ENCODE results near the gene GALNT10.

Gene GALNT10

GRCh38 chr5:154205441-154206117 lies 15.0 kb downstream of the GALNT10 start:
- TF ChIP-seq EZH2 (IDR thresholded peaks at IDR 0.05) (no peak), FOXP2 (optimal IDR thresholded peaks at IDR 0.05; ENCODE audit: control extremely low read depth, extremely low read length, insufficient read depth) (no peak), POLR2AphosphoS5 (IDR thresholded peaks at IDR 0.05; ENCODE audit: borderline replicate concordance, low read depth, low read length) (no peak)
- Histone ChIP-seq H3K4me3 (no peak overlapping the region), H3K36me3 (ENCODE audit: insufficient read depth, low read length) (no peaks in the 10 kb centered on the region), H3K9me3 (ENCODE audit: low read depth, low read length) (no peaks in the 10 kb centered on the region), H3K27ac (no peak overlapping the region), H3K9ac (ENCODE audit: insufficient read length) (no peak overlapping the region)
- DNase-seq (ENCODE audit: low read depth, low spot score): no peak

GRCh38 chr5:154206311-154206710 lies 15.8 kb downstream of the GALNT10 start:
- no peaks in the 10 kb centered on the region for H3K36me3 ChIP-seq (ENCODE audit: insufficient read depth, low read length)
- H3K27ac ChIP-seq: no peak overlapping the region
- no peak overlapping the region for H3K4me3 ChIP-seq
- no peaks in the 10 kb centered on the region for H3K9me3 ChIP-seq (ENCODE audit: low read depth, low read length)
- no peak for DNase-seq (ENCODE audit: low read depth, low spot score)
- H3K9ac ChIP-seq (ENCODE audit: insufficient read length): no peak overlapping the region
- TF ChIP-seq POLR2AphosphoS5 (IDR thresholded peaks at IDR 0.05; ENCODE audit: borderline replicate concordance, low read depth, low read length) (no peak), FOXP2 (optimal IDR thresholded peaks at IDR 0.05; ENCODE audit: control extremely low read depth, extremely low read length, insufficient read depth) (no peak), EZH2 (IDR thresholded peaks at IDR 0.05) (no peak)

GRCh38 chr5:154207204-154207603 lies 16.7 kb downstream of the GALNT10 start:
- DNase-seq (ENCODE audit: low read depth, low spot score): no peak
- Histone ChIP-seq H3K4me3 (no peak overlapping the region), H3K9ac (ENCODE audit: insufficient read length) (no peak overlapping the region), H3K36me3 (ENCODE audit: insufficient read depth, low read length) (no peaks in the 10 kb centered on the region), H3K9me3 (ENCODE audit: low read depth, low read length) (no peaks in the 10 kb centered on the region), H3K27ac (no peak overlapping the region)
- no peak for TF ChIP-seq POLR2AphosphoS5 (IDR thresholded peaks at IDR 0.05; ENCODE audit: borderline replicate concordance, low read depth, low read length)
- no peak for TF ChIP-seq FOXP2 (optimal IDR thresholded peaks at IDR 0.05; ENCODE audit: control extremely low read depth, extremely low read length, insufficient read depth)
- no peak for TF ChIP-seq EZH2 (IDR thresholded peaks at IDR 0.05)

GRCh38 chr5:154209591-154210081 lies 19.1 kb downstream of the GALNT10 start:
- Histone ChIP-seq H3K9ac (ENCODE audit: insufficient read length) (no peak overlapping the region), H3K36me3 (ENCODE audit: insufficient read depth, low read length) (no peaks in the 10 kb centered on the region), H3K27ac (peak overlapping the region; percentile 72; the same call in 1 of the 2 replicates), H3K9me3 (ENCODE audit: low read depth, low read length) (no peaks in the 10 kb centered on the region), H3K4me3 (no peak overlapping the region; the same call in 1 of the 2 replicates)
- TF ChIP-seq FOXP2 (optimal IDR thresholded peaks at IDR 0.05; ENCODE audit: control extremely low read depth, extremely low read length, insufficient read depth) (no peak), POLR2AphosphoS5 (IDR thresholded peaks at IDR 0.05; ENCODE audit: borderline replicate concordance, low read depth, low read length) (no peak), EZH2 (IDR thresholded peaks at IDR 0.05) (no peak)
- no peak for DNase-seq (ENCODE audit: low read depth, low spot score)

GRCh38 chr5:154210163-154210562 lies 19.6 kb downstream of the GALNT10 start:
- no peak for DNase-seq (ENCODE audit: low read depth, low spot score)
- Histone ChIP-seq H3K9ac (ENCODE audit: insufficient read length) (no peak overlapping the region), H3K4me3 (no peak overlapping the region), H3K27ac (no peak overlapping the region), H3K9me3 (ENCODE audit: low read depth, low read length) (no peaks in the 10 kb centered on the region), H3K36me3 (ENCODE audit: insufficient read depth, low read length) (no peaks in the 10 kb centered on the region)
- TF ChIP-seq FOXP2 (optimal IDR thresholded peaks at IDR 0.05; ENCODE audit: control extremely low read depth, extremely low read length, insufficient read depth) (no peak), EZH2 (IDR thresholded peaks at IDR 0.05) (no peak)

GRCh38 chr5:154211641-154212390 lies 21.3 kb downstream of the GALNT10 start:
- no peak overlapping the region for H3K4me3 ChIP-seq
- no peak overlapping the region for H3K27ac ChIP-seq
- TF ChIP-seq EZH2 (IDR thresholded peaks at IDR 0.05): no peak
- TF ChIP-seq POLR2AphosphoS5 (IDR thresholded peaks at IDR 0.05; ENCODE audit: borderline replicate concordance, low read depth, low read length): no peak
- TF ChIP-seq FOXP2 (optimal IDR thresholded peaks at IDR 0.05; ENCODE audit: control extremely low read depth, extremely low read length, insufficient read depth): no peak
- no peak overlapping the region for H3K9ac ChIP-seq (ENCODE audit: insufficient read length)
- no peaks in the 10 kb centered on the region for H3K9me3 ChIP-seq (ENCODE audit: low read depth, low read length)
- DNase-seq (ENCODE audit: low read depth, low spot score): no peak
- no peaks in the 10 kb centered on the region for H3K36me3 ChIP-seq (ENCODE audit: insufficient read depth, low read length)

- no peaks in the 10 kb centered on the region for H3K9me3 ChIP-seq (ENCODE audit: low read depth, low read length)
- no peak overlapping the region for H3K9ac ChIP-seq (ENCODE audit: insufficient read length)
- TF ChIP-seq FOXP2 (optimal IDR thresholded peaks at IDR 0.05; ENCODE audit: control extremely low read depth, extremely low read length, insufficient read depth): no peak
- no peak for TF ChIP-seq EZH2 (IDR thresholded peaks at IDR 0.05)
- no peak for TF ChIP-seq POLR2AphosphoS5 (IDR thresholded peaks at IDR 0.05; ENCODE audit: borderline replicate concordance, low read depth, low read length)
- no peak overlapping the region for H3K4me3 ChIP-seq
- no peak for DNase-seq (ENCODE audit: low read depth, low spot score)
- H3K36me3 ChIP-seq (ENCODE audit: insufficient read depth, low read length): no peaks in the 10 kb centered on the region
- H3K27ac ChIP-seq: no peak overlapping the region
Measured at GRCh38 chr5:154213592-154213991, 23.1 kb downstream of the GALNT10 start.

GRCh38 chr5:154214371-154215106 lies 24.0 kb downstream of the GALNT10 start:
- H3K9me3 ChIP-seq (ENCODE audit: low read depth, low read length): no peaks in the 10 kb centered on the region
- H3K27ac ChIP-seq: no peak overlapping the region
- H3K4me3 ChIP-seq: no peak overlapping the region
- TF ChIP-seq POLR2AphosphoS5 (IDR thresholded peaks at IDR 0.05; ENCODE audit: borderline replicate concordance, low read depth, low read length) (no peak), EZH2 (IDR thresholded peaks at IDR 0.05) (no peak), FOXP2 (optimal IDR thresholded peaks at IDR 0.05; ENCODE audit: control extremely low read depth, extremely low read length, insufficient read depth) (no peak)
- no peak overlapping the region for H3K9ac ChIP-seq (ENCODE audit: insufficient read length)
- H3K36me3 ChIP-seq (ENCODE audit: insufficient read depth, low read length): no peaks in the 10 kb centered on the region
- DNase-seq (ENCODE audit: low read depth, low spot score): no peak

All from SK-N-MC (cell line).